Neural cell (in vitro differentiated cells): ENCODE measurements around the gene UBC.

ENCODE experiments used
- CTCF ChIP-seq: fragments of 450-650 bp; IDR thresholded peaks from 2 replicates; pipeline ENCODE4 v1.5.1; 2014; ENCODE audit warnings: antibody characterized with exemption, mild to moderate bottlenecking, moderate library complexity; ENCODE audit not compliant: poor library complexity, severe bottlenecking
- EP300 ChIP-seq: fragments of 450-650 bp; conservative IDR thresholded peaks from 2 replicates; pipeline ENCODE4 v1.6.1; 2014; ENCODE audit warnings: antibody characterized with exemption, mild to moderate bottlenecking, moderate library complexity; ENCODE audit not compliant: poor library complexity, severe bottlenecking
- EZH2 ChIP-seq: fragments of 200-600, 300-800 bp; shearing (Covaris generic), sonication (generic); IDR thresholded peaks from 2 replicates; pipeline ENCODE4 v1.6.1; 2014; ENCODE audit warnings: antibody characterized with exemption, low read length, borderline replicate concordance, mild to moderate bottlenecking; ENCODE audit not compliant: insufficient read depth, poor library complexity, severe bottlenecking
- MXI1 ChIP-seq: fragments of 450-650 bp; conservative IDR thresholded peaks from 2 replicates; pipeline ENCODE4 v1.6.1; 2014; ENCODE audit warnings: antibody characterized with exemption, mild to moderate bottlenecking; ENCODE audit not compliant: poor library complexity, severe bottlenecking
- POLR2AphosphoS5 ChIP-seq: IDR thresholded peaks from 2 replicates; pipeline ENCODE4 v1.6.1; 2012
- RAD21 ChIP-seq: fragments of 450-650 bp; conservative IDR thresholded peaks from 2 replicates; pipeline ENCODE4 v1.6.1; 2014; ENCODE audit warnings: antibody characterized with exemption, mild to moderate bottlenecking, moderate library complexity
- REST ChIP-seq: IDR thresholded peaks from 2 replicates; pipeline ENCODE4 v1.6.1; 2012; ENCODE audit warnings: borderline replicate concordance
- SMC3 ChIP-seq: fragments of 450-650 bp; conservative IDR thresholded peaks from 2 replicates; pipeline ENCODE4 v1.6.1; 2014; ENCODE audit warnings: antibody characterized with exemption, mild to moderate bottlenecking, moderate library complexity; ENCODE audit not compliant: poor library complexity
- TAF1 ChIP-seq: IDR thresholded peaks from 2 replicates; pipeline ENCODE4 v1.6.1; 2012; ENCODE audit warnings: low read depth

GRCh38 chr12:124893792-124894516 is 20.5 kb downstream of the UBC start:
- TF ChIP-seq CTCF, result no peak
- TF ChIP-seq TAF1, result no peak
- TF ChIP-seq EZH2, result no peak
- no peak for TF ChIP-seq RAD21
- TF ChIP-seq REST, result no peak
- TF ChIP-seq EP300, result no peak
- no peak for TF ChIP-seq POLR2AphosphoS5
- no peak for TF ChIP-seq MXI1
- TF ChIP-seq SMC3, result no peak
